Astrocyte of the cerebellum (primary cell): Measurements from ENCODE around the gene JARID2.

Experiments used
- DNase-seq: peaks from one replicate; pipeline ENCODE4 v3.0.0-alpha.2; 2011; ENCODE audit warnings: low read depth
- H3K4me3 ChIP-seq: 2 replicates; pipeline ENCODE4 v1.5.1; 2011; ENCODE audit warnings: mild to moderate bottlenecking, low read depth, low read length, moderate library complexity
- CTCF ChIP-seq: IDR thresholded peaks from 2 replicates; pipeline ENCODE4 v1.5.1; 2012; ENCODE audit warnings: low read length, low read depth, moderate library complexity, mild to moderate bottlenecking; ENCODE audit errors: missing control alignments
- in situ Hi-C: cut with HindIII; loops from 2 replicates; pipeline ENCODE4 v1.10.0; 2017; ENCODE audit warnings: low sequenced_read_pairs

The JARID2 gene

GRCh38 chr6:15308435-15309213 is 62.8 kb downstream of the JARID2 start:
- H3K4me3 ChIP-seq, result no peak overlapping the region
- in situ Hi-C loops, result no loop called here
- DNase-seq, result no peak
- TF ChIP-seq CTCF, result no peak

GRCh38 chr6:15309611-15310283 is 63.9 kb downstream of the JARID2 start:
- in situ Hi-C loops, result no loop called here
- no peak overlapping the region for H3K4me3 ChIP-seq
- DNase-seq, result no peak
- no peak for TF ChIP-seq CTCF

- no peak for DNase-seq
- TF ChIP-seq CTCF, result no peak
- in situ Hi-C loops, result no loop called here
- no peak overlapping the region for H3K4me3 ChIP-seq
Measured at GRCh38 chr6:15310680-15311079, 64.8 kb downstream of the JARID2 start.

- no peak for DNase-seq
- in situ Hi-C loops, result no loop called here
- no peak for TF ChIP-seq CTCF
- no peak overlapping the region for H3K4me3 ChIP-seq
Measured at GRCh38 chr6:15312500-15312899, 66.6 kb downstream of the JARID2 start.

- no peak overlapping the region for H3K4me3 ChIP-seq
- no peak for DNase-seq
- in situ Hi-C loops, result no loop called here
- no peak for TF ChIP-seq CTCF
Measured at GRCh38 chr6:15313367-15313766, 67.5 kb downstream of the JARID2 start.

GRCh38 chr6:15316754-15317153 is 70.9 kb downstream of the JARID2 start:
- H3K4me3 ChIP-seq, result no peak overlapping the region
- TF ChIP-seq CTCF, result no peak
- in situ Hi-C loops, result no loop called here
- DNase-seq, result no peak
